HCT116 (cell line): Measurements from ENCODE around the gene SHC2. TPM values are rescaled to one million over a fixed set of nuclear protein-coding genes. Genes with fewer than 3 reads are reported as not detected.

Experiments used
- ATAC-seq: fragments of 200-7000 bp; cut with Tn5 transposase; 2 replicates; pipeline ENCODE4 v1.9.1; 2020; ENCODE audit warnings: mild to moderate bottlenecking, moderate library complexity
- BruUV-seq: library from RNA; stranded (reverse); fragments of 400-500 nt; replicated peaks from 2 replicates; lab custom pipeline; 2021; lab: Mats Ljungman, UMichigan
- CTCF ChIA-PET: fragments of 300-600 bp; sonication (Branson Sonifier 250); formaldehyde crosslinking; loops from one replicate; lab custom pipeline; 2021; ENCODE audit warnings: antibody characterized with exemption; lab: Charles Lee
- POLR2A ChIA-PET: fragments of 300-600, 350-600 bp; sonication (Branson Sonifier 250); formaldehyde crosslinking; loops from one replicate; lab custom pipeline; 2021; ENCODE audit warnings: antibody characterized with exemption; lab: Charles Lee
- RAD21 ChIA-PET, 2 experiments: fragments of 300-600 bp; sonication (Branson Sonifier 250); formaldehyde crosslinking; loops; one replicate each; lab custom pipeline; 2023; ENCODE audit warnings: low total read pairs in 2 of 2; ENCODE audit not compliant: uncharacterized antibody in 2 of 2, unreplicated experiment in 2 of 2, low non-redundant PET in 1 of 2; lab: Charles Lee
- DNase-seq: peaks from one replicate; pipeline ENCODE4 v3.0.0-alpha.2; 2010; ENCODE audit warnings: low read depth, low spot score
- H2AFZ ChIP-seq: fragments of 200-600 bp; shearing (Covaris generic), sonication (generic); 2 replicates; pipeline ENCODE4 v1.6.1; 2017; ENCODE audit warnings: low read depth, mixed run types, mixed read lengths, antibody characterized with exemption, low read length; ENCODE audit not compliant: poor library complexity, severe bottlenecking
- H3K27ac ChIP-seq: 2 replicates; pipeline ENCODE4 v1.5.1; 2012; ENCODE audit warnings: low read depth, low read length
- H3K27me3 ChIP-seq: fragments of 200-600 bp; sonication (generic); 2 replicates; pipeline ENCODE4 v1.6.1; 2016; ENCODE audit warnings: mixed run types, low read length, mixed read lengths; ENCODE audit not compliant: insufficient read depth
- H3K36me3 ChIP-seq, 2 experiments: fragments of 200-500 bp in 1 of 2; fragments of 200-600 bp in 1 of 2; sonication (Bioruptor generic) in 1 of 2; sonication (generic) in 1 of 2; 2 replicates each; pipeline versions ENCODE4 v1.5.1 to v1.6.1; 2014 to 2016; ENCODE audit warnings: low read length in 2 of 2, inconsistent platforms in 1 of 2, mixed read lengths in 1 of 2, mixed run types in 1 of 2; ENCODE audit not compliant: insufficient read depth in 2 of 2, control insufficient read depth in 1 of 2
- H3K4me1 ChIP-seq, 2 experiments: fragments of 200-600 bp in 1 of 2; sonication (generic) in 1 of 2; 2 replicates each; pipeline versions ENCODE4 v1.5.1 to v1.6.1; 2012 to 2017; ENCODE audit warnings: low read length in 2 of 2, inconsistent platforms in 1 of 2, mild to moderate bottlenecking in 1 of 2, mixed read lengths in 1 of 2, mixed run types in 1 of 2, moderate library complexity in 1 of 2; ENCODE audit not compliant: insufficient read depth in 2 of 2, control insufficient read depth in 1 of 2
- H3K4me2 ChIP-seq: fragments of 200-600 bp; sonication (generic); 2 replicates; pipeline ENCODE4 v1.6.1; 2017; ENCODE audit warnings: mixed run types, low read length, mixed read lengths
- H3K4me3 ChIP-seq, 2 experiments: fragments of 200-600 bp in 1 of 2; sonication (generic) in 1 of 2; replicated peaks in 1 of 2; 2 replicates each; pipeline ENCODE4 v1.5.1; 2011 to 2016; ENCODE audit warnings: low read length in 2 of 2, control low read depth in 1 of 2, low read depth in 1 of 2, mild to moderate bottlenecking in 1 of 2, mixed read lengths in 1 of 2, mixed run types in 1 of 2
- H3K79me2 ChIP-seq: fragments of 200-600 bp; sonication (generic); 2 replicates; pipeline ENCODE4 v1.6.1; 2017; ENCODE audit warnings: mild to moderate bottlenecking, mixed run types, low read length, moderate library complexity, mixed read lengths; ENCODE audit not compliant: insufficient read depth
- H3K9ac ChIP-seq: fragments of 200-600 bp; sonication (generic); 2 replicates; pipeline ENCODE4 v1.6.1; 2016; ENCODE audit warnings: low read length, mixed read lengths
- H3K9me2 ChIP-seq: fragments of 200-600 bp; sonication (generic), shearing (Covaris generic); 2 replicates; pipeline ENCODE4 v1.6.1; 2017; ENCODE audit warnings: mixed run types, mild to moderate bottlenecking, moderate library complexity; ENCODE audit not compliant: insufficient read depth
- H3K9me3 ChIP-seq, 2 experiments: fragments of 200-500 bp in 1 of 2; fragments of 200-600 bp in 1 of 2; sonication (Bioruptor generic) in 1 of 2; sonication (generic) in 1 of 2; 2 replicates each; pipeline ENCODE4 v1.6.1; 2014 to 2017; ENCODE audit warnings: low read length in 2 of 2, mixed read lengths in 2 of 2, inconsistent platforms in 1 of 2, low read depth in 1 of 2, mild to moderate bottlenecking in 1 of 2, mixed run types in 1 of 2, moderate library complexity in 1 of 2; ENCODE audit not compliant: control insufficient read depth in 1 of 2, insufficient read depth in 1 of 2
- H4K20me1 ChIP-seq: fragments of 200-600 bp; sonication (generic), shearing (Covaris generic); 2 replicates; pipeline ENCODE4 v1.6.1; 2017; ENCODE audit warnings: mixed run types, mild to moderate bottlenecking, moderate library complexity; ENCODE audit not compliant: insufficient read depth
- CBX3 ChIP-seq: IDR thresholded peaks from 2 replicates; pipeline ENCODE4 v1.6.1; 2012; ENCODE audit warnings: low read depth
- CEBPB ChIP-seq: IDR thresholded peaks from 2 replicates; pipeline ENCODE4 v1.6.1; 2012; ENCODE audit warnings: low read depth
- CTCF ChIP-seq, 3 experiments: fragments of 200-600 bp in 1 of 3; sonication (generic) in 1 of 3; IDR thresholded peaks in 2 of 3; conservative IDR thresholded peaks in 1 of 3; 2 replicates each; pipeline ENCODE4 v1.5.1; 2012 to 2017; ENCODE audit warnings: low read depth in 2 of 3, low read length in 2 of 3, antibody characterized with exemption in 1 of 3, borderline replicate concordance in 1 of 3, control low read depth in 1 of 3, mild to moderate bottlenecking in 1 of 3, mixed read lengths in 1 of 3, mixed run types in 1 of 3, moderate library complexity in 1 of 3; ENCODE audit not compliant: insufficient read depth in 1 of 3
- EGR1 ChIP-seq: IDR thresholded peaks from 2 replicates; pipeline ENCODE4 v1.6.1; 2012; ENCODE audit warnings: low read depth
- ELF1 ChIP-seq: IDR thresholded peaks from 2 replicates; pipeline ENCODE4 v1.6.1; 2012; ENCODE audit warnings: low read depth, borderline replicate concordance
- EZH2 ChIP-seq: fragments of 200-600 bp; sonication (generic); IDR thresholded peaks from 2 replicates; pipeline ENCODE4 v1.6.1; 2017; ENCODE audit warnings: antibody characterized with exemption, mixed run types
- EZH2phosphoT487 ChIP-seq: fragments of 200-600 bp; IDR thresholded peaks from 2 replicates; pipeline ENCODE4 v1.6.1; 2018; ENCODE audit warnings: antibody characterized with exemption, borderline replicate concordance
- FOSL1 ChIP-seq: IDR thresholded peaks from 2 replicates; pipeline ENCODE4 v1.6.1; 2012; ENCODE audit warnings: low read depth
- JUND ChIP-seq: IDR thresholded peaks from 2 replicates; pipeline ENCODE4 v1.6.1; 2012
- MAX ChIP-seq: IDR thresholded peaks from 2 replicates; pipeline ENCODE4 v1.6.1; 2012
- POLR2A ChIP-seq: IDR thresholded peaks from 2 replicates; pipeline ENCODE4 v1.7.0; 2011; ENCODE audit warnings: borderline replicate concordance; ENCODE audit not compliant: insufficient read depth, insufficient read length; ENCODE audit errors: extremely low read depth
- POLR2AphosphoS5 ChIP-seq: IDR thresholded peaks from 2 replicates; pipeline ENCODE4 v1.6.1; 2011; ENCODE audit warnings: mild to moderate bottlenecking, low read depth, low read length, moderate library complexity
- RAD21 ChIP-seq: IDR thresholded peaks from 2 replicates; pipeline ENCODE4 v1.6.1; 2012; ENCODE audit warnings: low read depth, mild to moderate bottlenecking
- SIN3A ChIP-seq: IDR thresholded peaks from 2 replicates; pipeline ENCODE4 v1.6.1; 2012; ENCODE audit warnings: low read depth
- SRF ChIP-seq: IDR thresholded peaks from 2 replicates; pipeline ENCODE4 v1.6.1; 2012; ENCODE audit warnings: low read depth
- TCF7L2 ChIP-seq: IDR thresholded peaks from 2 replicates; pipeline ENCODE4 v1.7.0; 2011; ENCODE audit warnings: borderline replicate concordance, inconsistent platforms; ENCODE audit not compliant: insufficient read depth, insufficient read length; ENCODE audit errors: extremely low read depth
- ZFX ChIP-seq: fragments of 450-650 bp; IDR thresholded peaks from 2 replicates; pipeline ENCODE4 v1.6.1; 2017
- ZNF274 ChIP-seq: fragments of 200-500 bp; sonication (Bioruptor generic); IDR thresholded peaks from 2 replicates; pipeline ENCODE4 v1.6.1; 2014; ENCODE audit warnings: mild to moderate bottlenecking, low read depth, low read length, inconsistent platforms
- intact Hi-C: fragments of 100-400 bp; cut with micrococcal nuclease; formaldehyde crosslinking; loops from 2 replicates; pipeline ENCODE4 v1.10.0; 2022
- total RNA-seq: library from RNA; stranded (reverse); gene quantifications from one replicate; pipeline ENCODE4 v1.2.1, GENCODE V29; 2021; ENCODE audit not compliant: unreplicated experiment

SHC2 gene
- total RNA-seq, 1 experiment from 2014 or later: 2.5 TPM

DNA sequence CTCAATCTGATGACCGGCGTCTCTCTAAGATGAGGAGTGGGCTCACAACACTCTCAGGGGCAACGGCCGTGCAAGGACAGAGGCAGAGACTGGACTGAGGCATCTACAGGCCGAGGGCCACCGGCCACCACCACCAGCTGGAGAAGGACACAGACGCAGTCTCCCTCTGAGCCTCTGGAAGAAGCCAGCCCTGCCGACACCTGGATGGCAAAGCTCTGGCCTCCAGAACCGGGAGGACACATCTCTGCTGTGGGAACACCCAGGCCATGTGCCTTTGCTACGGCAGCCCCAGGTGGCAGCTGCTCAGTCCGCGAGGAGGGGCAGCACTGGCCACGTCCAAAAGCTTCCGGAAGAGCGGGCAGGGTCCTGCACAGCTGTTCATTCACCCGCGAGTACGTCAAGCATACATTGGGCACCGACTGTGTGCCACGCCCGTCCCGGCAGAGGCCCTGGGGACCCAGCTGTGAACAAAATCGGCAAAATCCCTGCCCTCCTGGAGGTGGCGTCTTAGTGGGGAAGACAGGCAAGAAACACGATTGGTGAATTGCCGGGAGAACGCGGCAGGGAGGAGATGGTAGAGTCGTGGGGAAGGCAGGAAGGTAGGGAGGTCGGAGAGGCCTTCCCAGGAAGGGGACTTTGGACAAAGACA, 69.0 kb downstream of the SHC2 start:
- intact Hi-C loops: no loop called here
- Histone ChIP-seq H3K4me3 (no peak overlapping the region), H3K9me2 (no peaks in the 10 kb centered on the region), H3K4me2 (no peak overlapping the region), H3K27me3 (no peaks in the 10 kb centered on the region), H3K4me1 (no peaks in the 10 kb centered on the region), H3K9ac (no peak overlapping the region), H3K27ac (no peak overlapping the region), H2AFZ (no peak overlapping the region), H3K79me2 (no peaks in the 10 kb centered on the region), H4K20me1 (no peaks in the 10 kb centered on the region), H3K9me3 (peaks cover 0 to 9% of the 10 kb centered on the region in 2 experiments; a peak in 1 of 4 replicates), H3K36me3 (no peaks in the 10 kb centered on the region)
- DNase-seq (no peak), ATAC-seq (no peak)
- no TSS peak for BruUV-seq
- no peak for TF ChIP-seq POLR2AphosphoS5
- no peak for TF ChIP-seq FOSL1
- TF ChIP-seq CEBPB: no peak
- no peak for TF ChIP-seq ZFX
- no peak for TF ChIP-seq MAX
- no peak for TF ChIP-seq EZH2phosphoT487
- no peak for TF ChIP-seq ELF1
- TF ChIP-seq EGR1: no peak
- no peak for TF ChIP-seq SIN3A
- TF ChIP-seq CBX3: no peak
- TF ChIP-seq TCF7L2: no peak
- RAD21 ChIA-PET: no interaction called here
- CTCF ChIA-PET: no interaction called here
- POLR2A ChIA-PET: no interaction called here

DNA sequence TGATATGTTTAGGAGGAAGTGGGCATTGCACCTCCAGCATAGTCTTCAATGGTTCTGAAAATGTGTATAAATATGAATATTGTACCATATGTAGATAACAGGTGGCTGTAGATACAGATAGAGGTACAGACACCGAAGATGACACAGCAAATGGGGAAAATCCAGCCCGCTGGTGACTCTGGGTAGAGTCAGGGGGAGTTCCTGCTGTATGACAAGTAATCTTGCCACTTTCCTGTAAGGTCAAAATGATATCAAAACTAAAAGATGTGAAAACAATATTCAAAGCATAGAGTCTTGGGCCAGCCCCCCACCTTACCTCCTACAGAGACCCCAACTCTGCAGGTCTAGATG, 69.7 kb downstream of the SHC2 start:
- CTCF ChIA-PET: no interaction called here
- H3K4me3 ChIP-seq: no peak overlapping the region
- ATAC-seq: no peak
- no peaks in the 10 kb centered on the region for H3K4me1 ChIP-seq
- H3K36me3 ChIP-seq: no peaks in the 10 kb centered on the region
- H4K20me1 ChIP-seq: no peaks in the 10 kb centered on the region
- no peaks in the 10 kb centered on the region for H3K9me2 ChIP-seq
- H2AFZ ChIP-seq: no peak overlapping the region
- no peak overlapping the region for H3K27ac ChIP-seq
- DNase-seq: no peak
- no peak overlapping the region for H3K4me2 ChIP-seq
- intact Hi-C loops: no loop called here
- no peak overlapping the region for H3K9ac ChIP-seq
- H3K9me3 ChIP-seq: peaks cover 0 to 9% of the 10 kb centered on the region in 2 experiments; a peak in 1 of 4 replicates
- no peaks in the 10 kb centered on the region for H3K79me2 ChIP-seq
- RAD21 ChIA-PET: no interaction called here
- POLR2A ChIA-PET: no interaction called here
- H3K27me3 ChIP-seq: no peaks in the 10 kb centered on the region
- BruUV-seq: no TSS peak
- TF ChIP-seq SRF (no peak), POLR2A (no peak), MAX (no peak), EZH2 (no peak), RAD21 (no peak), ZNF274 (no peak), CTCF (IDR thresholded peaks at IDR 0.05 in 2 of 3, conservative IDR thresholded peaks at IDR 0.05 in 1 of 3; ENCODE audit: borderline replicate concordance in 1 of 3, insufficient read depth in 1 of 3, low read depth in 2 of 3, low read length in 2 of 3) (no peak), JUND (no peak), POLR2AphosphoS5 (no peak), TCF7L2 (no peak)
